Measurements from ENCODE around the gene TBC1D12. TPM values are rescaled to one million over a fixed set of nuclear protein-coding genes. Genes with fewer than 3 reads are reported as not detected.

The TBC1D12 gene
- polyA plus RNA-seq, 1 donor from 2014 or later: 27.9 TPM

GRCh38 chr10:94425942-94426341 lies 23.6 kb downstream of the TBC1D12 start:
- Histone ChIP-seq H4K20me1 (ENCODE audit: insufficient read depth) (no peaks in the 10 kb centered on the region), H3K9me3 (ENCODE audit: low read length) (peaks cover 5% of the 10 kb centered on the region), H3K79me2 (replicated peaks; ENCODE audit: insufficient read depth, low read length) (peaks cover 13% of the 10 kb centered on the region)

GRCh38 chr10:94427166-94427565 lies 24.8 kb downstream of the TBC1D12 start:
- Histone ChIP-seq H3K27ac (ENCODE audit: low read length) (no peak overlapping the region), H3K79me2 (replicated peaks; ENCODE audit: insufficient read depth, low read length) (peaks cover 13% of the 10 kb centered on the region), H3K9me3 (ENCODE audit: low read length) (peaks cover 5% of the 10 kb centered on the region), H2AFZ (ENCODE audit: low read depth, low read length) (no peak overlapping the region), H3K9me2 (ENCODE audit: insufficient read depth, low read length) (no peaks in the 10 kb centered on the region), H3F3A (ENCODE audit: insufficient read depth, low read length, poor library complexity, severe bottlenecking) (no peaks in the 10 kb centered on the region), H3K36me3 (ENCODE audit: insufficient read depth, low read length) (no peaks in the 10 kb centered on the region), H3K9ac (ENCODE audit: low read length) (no peak overlapping the region), H3K4me2 (ENCODE audit: low read length) (no peak overlapping the region), H3K27me3 (ENCODE audit: insufficient read depth, low read depth, low read length) (no peaks in the 10 kb centered on the region), H4K20me1 (ENCODE audit: insufficient read depth) (no peaks in the 10 kb centered on the region), H3K4me3 (ENCODE audit: low read length) (no peak overlapping the region)
- TF ChIP-seq TAF1 (IDR thresholded peaks at IDR 0.05; ENCODE audit: low read depth) (no peak), EP300 (conservative IDR thresholded peaks at IDR 0.05; ENCODE audit: poor library complexity, severe bottlenecking) (no peak), CTCF (IDR thresholded peaks at IDR 0.05; ENCODE audit: poor library complexity, severe bottlenecking) (no peak), MXI1 (conservative IDR thresholded peaks at IDR 0.05; ENCODE audit: poor library complexity, severe bottlenecking) (no peak), SMC3 (conservative IDR thresholded peaks at IDR 0.05; ENCODE audit: poor library complexity) (no peak), EZH2 (IDR thresholded peaks at IDR 0.05; ENCODE audit: borderline replicate concordance, insufficient read depth, low read length, poor library complexity, severe bottlenecking) (no peak), RAD21 (conservative IDR thresholded peaks at IDR 0.05) (no peak)
- TF ChIP-seq, protein P1, sequence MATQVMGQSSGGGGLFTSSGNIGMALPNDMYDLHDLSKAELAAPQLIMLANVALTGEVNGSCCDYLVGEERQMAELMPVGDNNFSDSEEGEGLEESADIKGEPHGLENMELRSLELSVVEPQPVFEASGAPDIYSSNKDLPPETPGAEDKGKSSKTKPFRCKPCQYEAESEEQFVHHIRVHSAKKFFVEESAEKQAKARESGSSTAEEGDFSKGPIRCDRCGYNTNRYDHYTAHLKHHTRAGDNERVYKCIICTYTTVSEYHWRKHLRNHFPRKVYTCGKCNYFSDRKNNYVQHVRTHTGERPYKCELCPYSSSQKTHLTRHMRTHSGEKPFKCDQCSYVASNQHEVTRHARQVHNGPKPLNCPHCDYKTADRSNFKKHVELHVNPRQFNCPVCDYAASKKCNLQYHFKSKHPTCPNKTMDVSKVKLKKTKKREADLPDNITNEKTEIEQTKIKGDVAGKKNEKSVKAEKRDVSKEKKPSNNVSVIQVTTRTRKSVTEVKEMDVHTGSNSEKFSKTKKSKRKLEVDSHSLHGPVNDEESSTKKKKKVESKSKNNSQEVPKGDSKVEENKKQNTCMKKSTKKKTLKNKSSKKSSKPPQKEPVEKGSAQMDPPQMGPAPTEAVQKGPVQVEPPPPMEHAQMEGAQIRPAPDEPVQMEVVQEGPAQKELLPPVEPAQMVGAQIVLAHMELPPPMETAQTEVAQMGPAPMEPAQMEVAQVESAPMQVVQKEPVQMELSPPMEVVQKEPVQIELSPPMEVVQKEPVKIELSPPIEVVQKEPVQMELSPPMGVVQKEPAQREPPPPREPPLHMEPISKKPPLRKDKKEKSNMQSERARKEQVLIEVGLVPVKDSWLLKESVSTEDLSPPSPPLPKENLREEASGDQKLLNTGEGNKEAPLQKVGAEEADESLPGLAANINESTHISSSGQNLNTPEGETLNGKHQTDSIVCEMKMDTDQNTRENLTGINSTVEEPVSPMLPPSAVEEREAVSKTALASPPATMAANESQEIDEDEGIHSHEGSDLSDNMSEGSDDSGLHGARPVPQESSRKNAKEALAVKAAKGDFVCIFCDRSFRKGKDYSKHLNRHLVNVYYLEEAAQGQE (IDR thresholded peaks at IDR 0.05; ENCODE audit: borderline replicate concordance): no peak

More at GRCh38 chr10:94425942-94426341, 23.6 kb downstream of the TBC1D12 start:
- Histone ChIP-seq H2AFZ (ENCODE audit: low read depth, low read length) (no peak overlapping the region), H3F3A (ENCODE audit: insufficient read depth, low read length, poor library complexity, severe bottlenecking) (no peaks in the 10 kb centered on the region), H3K4me3 (ENCODE audit: low read length) (no peak overlapping the region), H3K9ac (ENCODE audit: low read length) (no peak overlapping the region), H3K9me2 (ENCODE audit: insufficient read depth, low read length) (no peaks in the 10 kb centered on the region), H3K27me3 (ENCODE audit: insufficient read depth, low read depth, low read length) (no peaks in the 10 kb centered on the region), H3K4me2 (ENCODE audit: low read length) (no peak overlapping the region), H3K36me3 (ENCODE audit: insufficient read depth, low read length) (no peaks in the 10 kb centered on the region), H3K27ac (ENCODE audit: low read length) (no peak overlapping the region)
- no peak for TF ChIP-seq CTCF (IDR thresholded peaks at IDR 0.05; ENCODE audit: poor library complexity, severe bottlenecking)
- TF ChIP-seq TAF1 (IDR thresholded peaks at IDR 0.05; ENCODE audit: low read depth): no peak
- TF ChIP-seq RAD21 (conservative IDR thresholded peaks at IDR 0.05): no peak
- TF ChIP-seq POLR2AphosphoS5 (IDR thresholded peaks at IDR 0.05): no peak
- no peak for TF ChIP-seq EZH2 (IDR thresholded peaks at IDR 0.05; ENCODE audit: borderline replicate concordance, insufficient read depth, low read length, poor library complexity, severe bottlenecking)
- no peak for TF ChIP-seq SMC3 (conservative IDR thresholded peaks at IDR 0.05; ENCODE audit: poor library complexity)
- TF ChIP-seq EP300 (conservative IDR thresholded peaks at IDR 0.05; ENCODE audit: poor library complexity, severe bottlenecking): no peak
- TF ChIP-seq, protein P1 (IDR thresholded peaks at IDR 0.05; ENCODE audit: borderline replicate concordance): no peak
- no peak for TF ChIP-seq MXI1 (conservative IDR thresholded peaks at IDR 0.05; ENCODE audit: poor library complexity, severe bottlenecking)
